Vagina (tissue), 2 donors: ENCODE measurements around the gene ZER1. TPM values are rescaled to one million over a fixed set of nuclear protein-coding genes. Genes with fewer than 3 reads are reported as not detected.

Source experiments
- DNase-seq, 2 donors: peaks; one replicate each; pipeline ENCODE4 v3.0.0-alpha.2; 2017; ENCODE audit errors: extremely low spot score in 2 of 2
- H3K27ac ChIP-seq: fragments of 200-600 bp; sonication (generic); one replicate; pipeline ENCODE4 v1.5.1; 2019
- H3K27me3 ChIP-seq: fragments of 200-600 bp; sonication (generic); one replicate; pipeline ENCODE4 v1.5.1; 2019
- H3K36me3 ChIP-seq, 2 donors: fragments of 200-600 bp; sonication (generic); one replicate each; pipeline ENCODE4 v1.5.1; 2017 to 2019
- H3K4me1 ChIP-seq: fragments of 200-600 bp; sonication (generic); one replicate; pipeline ENCODE4 v1.5.1; 2019
- H3K4me3 ChIP-seq, 2 donors: fragments of 200-600 bp; sonication (generic); 1 replicate in 1 of 2; 2 replicates in 1 of 2; pipeline ENCODE4 v1.5.1; 2016 to 2019
- H3K9me3 ChIP-seq: fragments of 200-600 bp; sonication (generic); one replicate; pipeline ENCODE4 v1.5.1; 2019
- CTCF ChIP-seq, 3 experiments: fragments of 450-650 bp in 2 of 3; fragments of 200-600 bp in 1 of 3; sonication (generic) in 1 of 3; IDR thresholded peaks; one replicate each; pipeline ENCODE4 v1.5.1; 2017 to 2019; ENCODE audit warnings: antibody characterized with exemption in 3 of 3, mild to moderate bottlenecking in 2 of 3, moderate library complexity in 2 of 3
- POLR2A ChIP-seq, 2 donors: fragments of 450-650 bp; IDR thresholded peaks; one replicate each; pipeline ENCODE4 v1.6.1; 2017; ENCODE audit warnings: antibody characterized with exemption in 2 of 2, mild to moderate bottlenecking in 2 of 2, moderate library complexity in 2 of 2
- POLR2AphosphoS5 ChIP-seq, 2 donors: sonication (generic); formaldehyde crosslinking; IDR thresholded peaks; one replicate each; pipeline ENCODE4 v1.9.0; 2017; ENCODE audit warnings: antibody characterized with exemption in 2 of 2, mild to moderate bottlenecking in 2 of 2, low read depth in 1 of 2; ENCODE audit not compliant: insufficient read depth in 1 of 2
- intact Hi-C: fragments of 100-400 bp; cut with DNase I; formaldehyde crosslinking; loops from one replicate; pipeline ENCODE4 v1.15.1; 2023
- total RNA-seq: library from RNA; depleted of rRNA; stranded (reverse); fragments of >200 nt; gene quantifications from one replicate; pipeline ENCODE4 v1.2.3, GENCODE V29; 2016

Gene ZER1
- total RNA-seq: 54.8 TPM

GRCh38 chr9:128771745-128772519 is at the start of gene ZER1:
TSS of gene ZER1 (minus strand) at chr9:128771927. CDS start at chr9:128755565, 16,362 bp downstream.
- TF ChIP-seq POLR2A (IDR thresholded peaks at IDR 0.05) (peak in 1 of 2 donors; percentile 63), CTCF (IDR thresholded peaks at IDR 0.05) (no peak), POLR2AphosphoS5 (IDR thresholded peaks at IDR 0.05; ENCODE audit: insufficient read depth in 1 of 2, low read depth in 1 of 2) (peak; percentile 78 to 88)

GRCh38 chr9:128820665-128821583 is 49.2 kb upstream of the ZER1 start:
- Histone ChIP-seq H3K4me1 (peaks cover 14% of the 10 kb centered on the region), H3K27ac (no peak overlapping the region), H3K27me3 (no peaks in the 10 kb centered on the region), H3K9me3 (no peaks in the 10 kb centered on the region), H3K36me3 (peaks cover 0 to 40% of the 10 kb centered on the region in 2 donors), H3K4me3 (no peak overlapping the region)
- DNase-seq: peak in 1 of 2 donors; percentile 94
- TF ChIP-seq POLR2A (IDR thresholded peaks at IDR 0.05) (no peak), CTCF (IDR thresholded peaks at IDR 0.05) (no peak), POLR2AphosphoS5 (IDR thresholded peaks at IDR 0.05; ENCODE audit: insufficient read depth in 1 of 2, low read depth in 1 of 2) (no peak)
- intact Hi-C loops: no loop called here

More at GRCh38 chr9:128771745-128772519, at the start of gene ZER1:
- Histone ChIP-seq H3K27me3 (no peaks in the 10 kb centered on the region), H3K4me3 (peak within 1 kb of the TSS; percentile 79 to 98), H3K36me3 (peaks cover 0 to 5% of the 10 kb centered on the region in 2 donors), H3K9me3 (no peaks in the 10 kb centered on the region), H3K27ac (peak within 1 kb of the TSS; percentile 88), H3K4me1 (peaks cover 32% of the 10 kb centered on the region)
- DNase-seq: no peak
- intact Hi-C loops: no loop called here

GRCh38 chr9:128819716-128820664 is 48.3 kb upstream of the ZER1 start:
- Histone ChIP-seq H3K4me1 (peaks cover 14% of the 10 kb centered on the region), H3K4me3 (peak overlapping the region in 1 of 2 donors; percentile 64), H3K36me3 (peaks cover 0 to 33% of the 10 kb centered on the region in 2 donors), H3K27me3 (no peaks in the 10 kb centered on the region), H3K27ac (no peak overlapping the region), H3K9me3 (no peaks in the 10 kb centered on the region)
- intact Hi-C loops: no loop called here
- peak in 1 of 2 donors; percentile 91 for DNase-seq
- TF ChIP-seq POLR2AphosphoS5 (IDR thresholded peaks at IDR 0.05; ENCODE audit: insufficient read depth in 1 of 2, low read depth in 1 of 2) (no peak), POLR2A (IDR thresholded peaks at IDR 0.05) (no peak), CTCF (IDR thresholded peaks at IDR 0.05) (no peak)

GRCh38 chr9:128818839-128819715 is 47.4 kb upstream of the ZER1 start:
- intact Hi-C loops: no loop called here

More at GRCh38 chr9:128818839-128819715, 47.4 kb upstream of the ZER1 start:
- Histone ChIP-seq H3K4me1 (peaks cover 14% of the 10 kb centered on the region), H3K36me3 (peaks cover 0 to 27% of the 10 kb centered on the region in 2 donors), H3K27me3 (no peaks in the 10 kb centered on the region), H3K9me3 (no peaks in the 10 kb centered on the region), H3K4me3 (peak overlapping the region; percentile 59 to 64), H3K27ac (peak overlapping the region; percentile 35)
- TF ChIP-seq CTCF (IDR thresholded peaks at IDR 0.05) (no peak), POLR2A (IDR thresholded peaks at IDR 0.05) (no peak), POLR2AphosphoS5 (IDR thresholded peaks at IDR 0.05; ENCODE audit: insufficient read depth in 1 of 2, low read depth in 1 of 2) (no peak)
- no peak for DNase-seq
